ENCODE data around the gene ANKRD11. TPM values are rescaled to one million over a fixed set of nuclear protein-coding genes. Genes with fewer than 3 reads are reported as not detected.

ANKRD11 gene
- polyA plus RNA-seq, 1 experiment: 48.1 TPM

DNA sequence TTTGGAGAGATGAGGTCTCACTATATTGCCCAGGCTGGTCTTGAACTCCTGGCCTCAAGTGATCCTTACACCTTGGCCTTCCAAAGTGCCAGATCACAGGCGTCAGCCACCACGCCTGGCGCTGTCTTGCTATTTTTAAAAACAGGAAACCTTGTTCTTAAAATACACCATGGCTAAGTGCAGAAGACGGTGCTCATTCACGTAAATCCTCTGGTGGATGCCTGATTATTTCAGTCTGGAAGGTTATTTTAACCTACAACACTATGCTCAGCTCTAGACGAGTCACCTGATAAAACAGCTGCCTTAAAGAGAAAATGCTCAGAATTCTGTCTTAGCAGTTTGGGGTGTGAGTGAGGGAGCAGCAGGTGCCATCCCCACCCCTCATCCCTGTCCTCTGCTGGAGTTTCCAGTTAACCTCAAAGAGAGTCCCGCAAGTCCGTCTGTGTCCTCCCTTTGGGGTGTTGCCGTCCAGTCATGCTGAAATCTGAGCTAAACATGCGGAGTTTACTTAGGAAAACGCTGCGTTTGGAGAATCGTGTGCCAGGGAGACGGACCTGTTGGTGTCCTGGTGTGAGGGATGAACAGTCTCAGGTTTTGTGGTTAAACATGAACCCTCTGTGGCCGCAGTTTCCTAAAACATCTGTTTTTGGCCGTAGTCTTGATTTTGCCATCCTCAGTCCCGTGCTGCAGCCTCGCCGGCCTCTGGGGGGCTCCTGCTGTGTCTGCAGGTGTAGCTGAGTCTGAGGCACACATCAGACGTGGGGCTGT is 35.0 kb upstream of the ANKRD11 start:
- ChIA-PET POLR2A (no interaction called here), CTCF (no interaction called here)
- H3K27ac ChIP-seq (ENCODE audit: low read depth, low read length): no peak overlapping the region
- H3K9me3 ChIP-seq (ENCODE audit: control insufficient read depth, insufficient read depth, low read length): no peaks in the 10 kb centered on the region
- H3K27me3 ChIP-seq (ENCODE audit: control insufficient read depth, insufficient read depth, low read length): no peaks in the 10 kb centered on the region
- no peak for DNase-seq (ENCODE audit: low read depth, low spot score)
- H3K4me3 ChIP-seq (ENCODE audit: low read depth, low read length): no peak overlapping the region
- TF ChIP-seq, protein P1, sequence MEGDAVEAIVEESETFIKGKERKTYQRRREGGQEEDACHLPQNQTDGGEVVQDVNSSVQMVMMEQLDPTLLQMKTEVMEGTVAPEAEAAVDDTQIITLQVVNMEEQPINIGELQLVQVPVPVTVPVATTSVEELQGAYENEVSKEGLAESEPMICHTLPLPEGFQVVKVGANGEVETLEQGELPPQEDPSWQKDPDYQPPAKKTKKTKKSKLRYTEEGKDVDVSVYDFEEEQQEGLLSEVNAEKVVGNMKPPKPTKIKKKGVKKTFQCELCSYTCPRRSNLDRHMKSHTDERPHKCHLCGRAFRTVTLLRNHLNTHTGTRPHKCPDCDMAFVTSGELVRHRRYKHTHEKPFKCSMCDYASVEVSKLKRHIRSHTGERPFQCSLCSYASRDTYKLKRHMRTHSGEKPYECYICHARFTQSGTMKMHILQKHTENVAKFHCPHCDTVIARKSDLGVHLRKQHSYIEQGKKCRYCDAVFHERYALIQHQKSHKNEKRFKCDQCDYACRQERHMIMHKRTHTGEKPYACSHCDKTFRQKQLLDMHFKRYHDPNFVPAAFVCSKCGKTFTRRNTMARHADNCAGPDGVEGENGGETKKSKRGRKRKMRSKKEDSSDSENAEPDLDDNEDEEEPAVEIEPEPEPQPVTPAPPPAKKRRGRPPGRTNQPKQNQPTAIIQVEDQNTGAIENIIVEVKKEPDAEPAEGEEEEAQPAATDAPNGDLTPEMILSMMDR (IDR thresholded peaks at IDR 0.05; ENCODE audit: low read depth, low read length): no peak

DNA sequence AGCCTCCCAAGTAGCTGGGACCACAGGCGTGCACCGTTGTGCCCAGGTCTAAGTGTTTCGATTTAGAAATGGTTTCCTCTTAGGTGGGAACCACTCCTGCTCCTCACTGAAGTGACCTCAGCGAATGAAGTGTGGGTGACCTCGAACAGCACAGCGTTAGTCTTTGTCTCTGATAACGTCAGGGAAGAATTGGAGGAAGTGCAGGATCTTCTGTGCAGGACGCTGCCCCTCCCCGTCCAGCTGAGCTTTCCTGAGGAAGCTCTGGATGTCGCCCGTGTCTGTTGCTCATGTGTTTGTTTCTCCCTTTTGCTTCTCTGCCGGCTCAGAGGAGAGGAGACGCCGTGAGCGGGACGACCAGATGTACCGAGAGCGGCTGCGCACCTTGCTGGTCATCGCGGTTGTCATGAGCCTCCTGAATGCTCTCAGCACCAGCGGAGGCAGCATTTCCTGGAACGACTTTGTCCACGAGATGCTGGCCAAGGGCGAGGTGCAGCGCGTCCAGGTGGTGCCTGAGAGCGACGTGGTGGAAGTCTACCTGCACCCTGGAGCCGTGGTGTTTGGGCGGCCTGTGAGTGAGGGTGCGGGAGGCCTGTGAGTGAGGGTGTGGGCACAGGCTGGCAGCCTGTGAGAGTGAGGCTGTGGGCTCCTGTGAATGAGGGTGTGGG is 33.5 kb upstream of the ANKRD11 start:
- ChIA-PET CTCF (no interaction called here), POLR2A (interaction anchor here (0.6 kb wide), 1 partner anchor 76 kb away, joined by 10 read pairs; no protein-coding TSS in a partner anchor)

DNA sequence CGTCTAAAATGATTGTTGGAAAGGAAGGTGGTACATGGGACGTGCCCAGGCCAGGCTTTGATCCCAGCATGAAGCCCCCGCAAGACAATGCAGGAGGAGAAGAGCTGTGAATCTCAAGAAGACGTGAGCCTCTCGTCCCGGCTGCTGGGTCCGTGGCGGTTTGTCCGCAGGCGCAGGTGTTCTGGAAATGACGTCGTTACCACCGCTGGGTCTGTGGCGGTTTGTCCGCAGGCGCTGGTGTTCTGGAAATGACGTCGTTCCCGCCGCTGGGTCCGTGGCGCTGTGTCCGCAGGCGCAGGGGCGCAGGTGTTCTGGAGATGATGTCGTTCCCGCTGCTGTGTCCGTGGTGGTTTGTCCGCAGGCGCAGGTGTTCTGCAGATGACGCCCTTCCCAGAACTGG is 31.9 kb upstream of the ANKRD11 start:
- no peak for DNase-seq (ENCODE audit: low read depth, low spot score)
- Histone ChIP-seq H3K27me3 (ENCODE audit: control insufficient read depth, insufficient read depth, low read length) (no peaks in the 10 kb centered on the region), H3K4me3 (ENCODE audit: low read depth, low read length) (no peak overlapping the region), H3K27ac (ENCODE audit: low read depth, low read length) (no peak overlapping the region), H3K9me3 (ENCODE audit: control insufficient read depth, insufficient read depth, low read length) (peaks cover 4% of the 10 kb centered on the region; the same call in 1 of the 2 replicates)
- CTCF ChIA-PET: no interaction called here
- TF ChIP-seq, protein P1 (IDR thresholded peaks at IDR 0.05; ENCODE audit: low read depth, low read length): no peak
- POLR2A ChIA-PET: no interaction called here

More for the DNA sequence above, 33.5 kb upstream of the ANKRD11 start:
- TF ChIP-seq, protein P1 (IDR thresholded peaks at IDR 0.05; ENCODE audit: low read depth, low read length): no peak
- DNase-seq (ENCODE audit: low read depth, low spot score): no peak
- H3K4me3 ChIP-seq (ENCODE audit: low read depth, low read length): no peak overlapping the region
- no peaks in the 10 kb centered on the region for H3K27me3 ChIP-seq (ENCODE audit: control insufficient read depth, insufficient read depth, low read length)
- no peaks in the 10 kb centered on the region for H3K9me3 ChIP-seq (ENCODE audit: control insufficient read depth, insufficient read depth, low read length)
- no peak overlapping the region for H3K27ac ChIP-seq (ENCODE audit: low read depth, low read length)

DNA sequence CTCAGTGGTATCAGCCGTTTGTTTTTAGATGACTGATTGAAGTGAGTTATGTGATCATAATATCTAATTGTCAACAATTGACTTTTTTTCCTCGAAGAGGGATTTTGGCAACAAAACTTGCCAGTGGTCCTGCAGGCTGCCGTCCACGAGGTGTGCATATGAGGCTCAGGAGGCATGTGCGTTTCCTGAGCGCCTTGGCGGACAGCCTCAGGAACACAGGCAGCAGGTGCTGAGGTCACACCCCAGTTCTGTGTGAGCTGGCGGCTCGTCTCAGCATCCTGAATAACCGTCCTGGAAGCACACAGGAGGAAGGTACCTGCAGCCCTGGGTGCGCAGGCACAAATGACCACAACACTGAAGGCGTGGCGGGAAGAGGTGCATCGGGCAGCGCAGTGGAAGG is 29.5 kb upstream of the ANKRD11 start:
- ChIA-PET POLR2A (no interaction called here), CTCF (no interaction called here)
- Histone ChIP-seq H3K27me3 (ENCODE audit: control insufficient read depth, insufficient read depth, low read length) (no peaks in the 10 kb centered on the region), H3K9me3 (ENCODE audit: control insufficient read depth, insufficient read depth, low read length) (peaks cover 5% of the 10 kb centered on the region; the same call in 1 of the 2 replicates), H3K27ac (ENCODE audit: low read depth, low read length) (no peak overlapping the region), H3K4me3 (ENCODE audit: low read depth, low read length) (no peak overlapping the region)
- DNase-seq (ENCODE audit: low read depth, low spot score): no peak
- TF ChIP-seq, protein P1 (IDR thresholded peaks at IDR 0.05; ENCODE audit: low read depth, low read length): no peak

DNA sequence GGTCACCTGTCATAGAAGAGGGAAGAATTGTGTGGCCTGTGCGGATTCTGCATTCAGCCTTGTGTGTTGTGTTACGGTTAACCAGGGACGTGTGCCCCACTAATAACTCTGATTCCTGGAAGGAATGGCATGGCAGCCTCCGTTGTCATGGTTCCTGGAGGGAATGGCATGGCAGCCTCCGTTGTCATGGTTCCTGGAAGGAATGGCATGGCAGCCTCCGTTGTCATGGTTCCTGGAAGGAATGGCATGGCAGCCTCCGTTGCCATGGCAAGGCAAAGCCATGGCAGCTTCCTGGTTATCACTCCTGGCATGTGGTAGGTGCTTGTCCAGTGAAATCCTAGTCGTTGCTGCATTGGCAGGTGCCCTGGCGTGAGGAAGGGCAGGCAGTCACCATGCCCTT is 26.8 kb upstream of the ANKRD11 start:
- ChIA-PET CTCF (interaction anchor here (0.8 kb wide), 1 partner anchor 15 kb away, joined by 4 read pairs; no protein-coding TSS in a partner anchor), POLR2A (no interaction called here)
- H3K4me3 ChIP-seq (ENCODE audit: low read depth, low read length): no peak overlapping the region

More for the DNA sequence above, 26.8 kb upstream of the ANKRD11 start:
- Histone ChIP-seq H3K9me3 (ENCODE audit: control insufficient read depth, insufficient read depth, low read length) (peaks cover 5% of the 10 kb centered on the region; the same call in 1 of the 2 replicates), H3K27ac (ENCODE audit: low read depth, low read length) (no peak overlapping the region), H3K27me3 (ENCODE audit: control insufficient read depth, insufficient read depth, low read length) (no peaks in the 10 kb centered on the region)
- no peak for DNase-seq (ENCODE audit: low read depth, low spot score)
- TF ChIP-seq, protein P1 (IDR thresholded peaks at IDR 0.05; ENCODE audit: low read depth, low read length): no peak
